Astrocyte of the cerebellum (primary cell): ENCODE results near the gene PURA.

Experiments used
- DNase-seq: peaks from one replicate; pipeline ENCODE4 v3.0.0-alpha.2; 2011; ENCODE audit warnings: low read depth
- H3K4me3 ChIP-seq: 2 replicates; pipeline ENCODE4 v1.5.1; 2011; ENCODE audit warnings: mild to moderate bottlenecking, low read depth, low read length, moderate library complexity
- in situ Hi-C: cut with HindIII; loops from 2 replicates; pipeline ENCODE4 v1.10.0; 2017; ENCODE audit warnings: low sequenced_read_pairs
- TF ChIP-seq, protein P1 (sequence below): IDR thresholded peaks from 2 replicates; pipeline ENCODE4 v1.5.1; 2012; ENCODE audit warnings: low read length, low read depth, moderate library complexity, mild to moderate bottlenecking; ENCODE audit errors: missing control alignments

PURA gene

DNA sequence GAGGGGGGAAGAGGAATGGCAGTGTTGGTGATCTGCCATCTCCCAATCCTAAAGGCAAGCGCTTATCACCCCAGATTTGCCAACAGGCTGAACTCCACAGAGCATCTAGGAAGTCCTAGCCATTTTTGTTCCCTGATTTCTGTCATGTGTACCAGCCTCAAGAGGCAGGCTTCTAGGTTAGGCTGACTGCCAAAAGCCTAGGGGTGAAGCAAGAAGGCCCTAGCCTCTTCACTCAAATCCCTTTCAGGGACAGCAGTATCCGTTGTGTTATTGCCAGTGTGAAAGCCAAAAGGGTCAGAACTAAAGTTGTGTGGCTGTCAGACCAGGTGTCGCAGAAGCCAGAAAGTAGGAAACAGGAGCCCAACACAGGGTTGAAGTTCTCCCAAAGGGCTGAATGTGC is 26.5 kb downstream of the PURA start:
- TF ChIP-seq, protein P1, sequence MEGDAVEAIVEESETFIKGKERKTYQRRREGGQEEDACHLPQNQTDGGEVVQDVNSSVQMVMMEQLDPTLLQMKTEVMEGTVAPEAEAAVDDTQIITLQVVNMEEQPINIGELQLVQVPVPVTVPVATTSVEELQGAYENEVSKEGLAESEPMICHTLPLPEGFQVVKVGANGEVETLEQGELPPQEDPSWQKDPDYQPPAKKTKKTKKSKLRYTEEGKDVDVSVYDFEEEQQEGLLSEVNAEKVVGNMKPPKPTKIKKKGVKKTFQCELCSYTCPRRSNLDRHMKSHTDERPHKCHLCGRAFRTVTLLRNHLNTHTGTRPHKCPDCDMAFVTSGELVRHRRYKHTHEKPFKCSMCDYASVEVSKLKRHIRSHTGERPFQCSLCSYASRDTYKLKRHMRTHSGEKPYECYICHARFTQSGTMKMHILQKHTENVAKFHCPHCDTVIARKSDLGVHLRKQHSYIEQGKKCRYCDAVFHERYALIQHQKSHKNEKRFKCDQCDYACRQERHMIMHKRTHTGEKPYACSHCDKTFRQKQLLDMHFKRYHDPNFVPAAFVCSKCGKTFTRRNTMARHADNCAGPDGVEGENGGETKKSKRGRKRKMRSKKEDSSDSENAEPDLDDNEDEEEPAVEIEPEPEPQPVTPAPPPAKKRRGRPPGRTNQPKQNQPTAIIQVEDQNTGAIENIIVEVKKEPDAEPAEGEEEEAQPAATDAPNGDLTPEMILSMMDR, result no peak
- in situ Hi-C loops, result no loop called here
- no peak overlapping the region for H3K4me3 ChIP-seq
- no peak for DNase-seq

DNA sequence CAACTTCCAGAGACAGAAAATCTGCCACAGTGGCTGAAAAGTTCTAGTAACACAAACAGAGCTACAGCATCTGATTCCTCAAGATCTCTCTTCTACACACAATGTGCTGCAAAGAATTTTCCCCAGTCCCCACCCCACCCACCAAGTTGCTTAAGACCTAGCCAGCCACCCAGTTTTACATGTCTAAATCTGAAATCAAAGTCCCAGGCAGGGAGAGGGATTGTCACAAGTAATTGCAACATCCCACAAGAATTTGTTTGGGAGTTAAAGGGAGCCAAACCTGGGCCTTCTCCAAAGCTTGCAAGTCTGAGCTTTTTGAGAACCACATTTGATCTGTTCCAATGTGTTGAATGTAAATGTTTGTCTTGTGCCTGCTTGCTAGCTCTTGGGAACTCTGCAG is 27.3 kb downstream of the PURA start:
- TF ChIP-seq, protein P1, result no peak
- no peak overlapping the region for H3K4me3 ChIP-seq
- DNase-seq, result no peak
- in situ Hi-C loops, result no loop called here

DNA sequence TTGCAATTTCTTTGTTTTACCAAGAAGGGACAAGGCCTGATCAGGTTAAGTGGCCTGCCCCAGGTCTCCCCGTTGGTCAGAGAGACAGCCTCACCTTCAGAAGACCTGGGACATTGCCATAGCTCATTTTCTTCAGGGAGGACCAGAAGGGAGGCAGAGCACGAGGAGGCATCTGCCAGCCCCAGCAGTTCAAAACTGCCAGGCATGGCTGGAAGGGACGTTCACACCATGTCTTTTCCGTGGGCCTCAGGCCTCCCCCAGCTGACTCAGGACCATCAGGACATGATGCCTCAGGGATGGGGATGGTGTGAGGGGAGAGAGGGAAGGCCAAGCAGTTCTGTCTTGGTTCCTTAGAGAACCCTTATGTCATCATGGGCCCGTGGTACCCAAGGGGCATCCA is 28.3 kb downstream of the PURA start:
- no peak overlapping the region for H3K4me3 ChIP-seq
- no peak for DNase-seq
- in situ Hi-C loops, result no loop called here
- TF ChIP-seq, protein P1, result no peak

DNA sequence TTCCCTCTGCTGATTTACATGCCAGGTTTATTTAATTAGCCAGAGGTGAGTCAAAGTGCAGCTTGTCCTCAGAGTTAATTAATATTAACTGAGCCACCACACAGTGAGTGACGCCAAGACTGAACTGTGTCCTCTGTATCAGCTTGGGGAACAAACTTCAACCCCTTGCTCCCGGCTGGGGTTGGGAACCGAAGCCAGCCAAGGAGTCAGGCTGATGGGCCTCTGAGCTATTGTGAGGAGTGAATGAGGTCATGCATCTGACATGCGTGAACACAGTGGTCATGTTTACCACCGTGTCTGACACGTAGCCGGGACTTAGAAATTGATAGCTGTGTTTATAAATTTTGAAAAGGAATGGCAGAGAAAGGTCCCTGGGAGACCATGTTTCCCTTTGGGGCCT is 28.9 kb downstream of the PURA start:
- DNase-seq, result no peak

DNA sequence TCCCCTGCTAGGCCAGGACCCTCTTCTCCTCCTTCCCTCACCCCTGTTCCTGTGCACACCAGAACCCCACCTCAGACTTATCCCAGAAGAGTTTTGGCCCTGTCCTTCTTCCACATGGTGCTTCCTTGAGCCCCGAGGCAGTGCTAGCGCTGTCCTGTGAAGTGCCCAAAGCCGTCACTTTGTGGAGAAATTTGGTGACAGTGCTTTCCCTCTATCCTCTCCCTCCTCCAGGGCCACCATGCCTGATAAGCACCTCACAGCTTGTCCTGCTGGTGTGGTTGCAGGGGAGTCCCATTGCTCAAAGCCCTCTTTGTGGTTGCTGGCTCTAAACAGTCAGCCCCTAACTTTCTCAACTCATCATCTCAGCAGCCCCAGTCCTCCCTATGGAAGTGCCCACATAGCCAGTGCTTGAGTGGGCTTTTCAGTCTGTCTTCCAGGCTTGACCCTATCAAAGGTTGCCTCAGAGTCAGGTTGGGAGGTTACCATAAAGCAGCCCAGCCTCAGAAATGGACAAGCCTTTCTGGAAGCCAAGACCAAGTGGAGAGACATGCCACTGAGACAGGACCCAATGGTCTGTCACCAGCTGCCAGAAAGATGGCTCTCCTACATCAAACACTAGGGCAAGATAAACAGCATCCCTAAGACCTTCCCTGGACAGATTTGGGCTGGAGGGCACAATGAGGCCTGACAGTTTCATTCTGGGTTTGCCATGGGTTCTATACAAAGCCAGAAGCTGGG is 29.8 kb downstream of the PURA start:
- no peak overlapping the region for H3K4me3 ChIP-seq
- TF ChIP-seq, protein P1, result no peak
- DNase-seq, result no peak
- in situ Hi-C loops, result no loop called here

More for the DNA sequence above, 28.9 kb downstream of the PURA start:
- TF ChIP-seq, protein P1, result no peak
- in situ Hi-C loops, result no loop called here
- H3K4me3 ChIP-seq, result no peak overlapping the region

DNA sequence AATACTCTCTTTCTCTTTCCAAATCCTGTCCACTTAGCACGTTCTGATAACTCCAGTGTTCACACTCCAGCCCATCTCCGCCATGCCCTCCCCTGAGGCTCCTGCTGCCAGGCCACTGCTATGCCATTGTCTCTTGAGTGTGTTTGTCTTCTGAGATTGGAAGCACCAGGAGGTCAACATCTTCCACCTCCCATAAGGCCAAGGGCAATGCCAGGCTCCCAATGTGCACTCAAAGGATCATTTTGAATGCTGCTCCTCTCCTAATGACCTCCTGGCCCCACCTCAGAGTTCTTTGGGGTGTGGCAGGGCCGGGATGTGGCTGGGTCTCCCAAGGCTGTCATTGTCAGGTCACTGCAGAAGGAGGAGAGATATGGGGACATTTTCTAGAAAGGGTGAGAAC is 31.3 kb downstream of the PURA start:
- DNase-seq, result no peak
- no peak overlapping the region for H3K4me3 ChIP-seq
- TF ChIP-seq, protein P1, result no peak
- in situ Hi-C loops, result no loop called here
